CD14-positive monocyte (primary cell): Measurements from ENCODE around the gene TMEM52B. TPM values are rescaled to one million over a fixed set of nuclear protein-coding genes. Genes with fewer than 3 reads are reported as not detected.

Experiments
- DNase-seq, 3 donors: peaks; one replicate each; pipeline ENCODE4 v3.0.0-alpha.2; 2011 to 2022
- H2AFZ ChIP-seq: 2 replicates; pipeline ENCODE4 v1.6.0; 2012; ENCODE audit warnings: mild to moderate bottlenecking, low read depth, low read length, inconsistent platforms; ENCODE audit not compliant: insufficient read depth, poor library complexity, severe bottlenecking
- H3K27ac ChIP-seq, 2 donors: 1 replicate in 1 of 2; 2 replicates in 1 of 2; pipeline ENCODE4 v1.5.1; 2012 to 2013; ENCODE audit warnings: low read length in 2 of 2, control low read depth in 1 of 2, inconsistent platforms in 1 of 2, low read depth in 1 of 2, mild to moderate bottlenecking in 1 of 2
- H3K27me3 ChIP-seq, 2 donors: one replicate each; pipeline versions ENCODE4 v1.6.0 to v1.6.1; 2011 to 2013; ENCODE audit warnings: low read length in 2 of 2; ENCODE audit not compliant: control insufficient read depth in 2 of 2, insufficient read depth in 2 of 2
- H3K36me3 ChIP-seq, 2 donors: replicated peaks in 1 of 2; 1 replicate in 1 of 2; 2 replicates in 1 of 2; pipeline versions ENCODE4 v1.5.1 to v1.6.1; 2012 to 2013; ENCODE audit warnings: low read length in 2 of 2, control low read depth in 1 of 2, inconsistent platforms in 1 of 2, mild to moderate bottlenecking in 1 of 2; ENCODE audit not compliant: insufficient read depth in 2 of 2, control insufficient read depth in 1 of 2
- H3K4me1 ChIP-seq, 2 donors: 1 replicate in 1 of 2; 2 replicates in 1 of 2; pipeline versions ENCODE4 v1.5.1 to v1.6.1; 2012 to 2013; ENCODE audit warnings: low read length in 2 of 2, control low read depth in 1 of 2, inconsistent platforms in 1 of 2, mild to moderate bottlenecking in 1 of 2, moderate library complexity in 1 of 2; ENCODE audit not compliant: insufficient read depth in 2 of 2, control insufficient read depth in 1 of 2
- H3K4me2 ChIP-seq: replicated peaks from 2 replicates; pipeline ENCODE3; 2012; ENCODE audit warnings: low read length, moderate library complexity, mild to moderate bottlenecking; ENCODE audit not compliant: poor library complexity, severe bottlenecking; ENCODE audit errors: extremely low read depth
- H3K4me3 ChIP-seq, 3 experiments: fragments of 200-600 bp in 1 of 3; sonication (generic) in 1 of 3; replicated peaks in 1 of 3; 1 replicate in 2 of 3; 2 replicates in 1 of 3; pipeline ENCODE4 v1.5.1; 2011 to 2013; ENCODE audit warnings: low read length in 3 of 3, mild to moderate bottlenecking in 3 of 3, control low read depth in 2 of 3, low read depth in 2 of 3, inconsistent platforms in 1 of 3, moderate library complexity in 1 of 3
- H3K79me2 ChIP-seq: 2 replicates; pipeline ENCODE4 v1.6.0; 2012; ENCODE audit warnings: mild to moderate bottlenecking, control low read depth, inconsistent platforms, low read length, moderate library complexity; ENCODE audit not compliant: insufficient read depth
- H3K9ac ChIP-seq: 2 replicates; pipeline ENCODE4 v1.6.0; 2017; ENCODE audit warnings: low read length, mild to moderate bottlenecking; ENCODE audit not compliant: insufficient read depth, poor library complexity, severe bottlenecking
- H3K9me3 ChIP-seq, 2 donors: replicated peaks in 1 of 2; 1 replicate in 1 of 2; 2 replicates in 1 of 2; pipeline versions ENCODE4 v1.5.1 to v1.6.1; 2012 to 2013; ENCODE audit warnings: low read length in 2 of 2, control low read depth in 1 of 2; ENCODE audit not compliant: control insufficient read depth in 1 of 2, insufficient read depth in 1 of 2
- H4K20me1 ChIP-seq: 2 replicates; pipeline ENCODE4 v1.6.0; 2012; ENCODE audit warnings: mild to moderate bottlenecking, low read length, control low read depth, moderate library complexity; ENCODE audit not compliant: insufficient read depth
- H3K27ac Mint-ChIP-seq, 7 donors: one replicate each; pipeline ENCODE4 v1.8.0; 2020; ENCODE audit warnings: mild to moderate bottlenecking in 7 of 7, mixed read lengths in 7 of 7, moderate library complexity in 6 of 7, inconsistent platforms in 2 of 7
- H3K27me3 Mint-ChIP-seq, 3 donors: one replicate each; pipeline ENCODE4 v1.8.0; 2021 to 2022; ENCODE audit warnings: low read depth in 3 of 3, mild to moderate bottlenecking in 3 of 3, mixed read lengths in 3 of 3, moderate library complexity in 3 of 3, inconsistent platforms in 1 of 3
- H3K36me3 Mint-ChIP-seq, 2 donors: one replicate each; pipeline ENCODE4 v1.8.0; 2020; ENCODE audit warnings: mixed read lengths in 2 of 2, inconsistent platforms in 1 of 2, mild to moderate bottlenecking in 1 of 2
- H3K4me1 Mint-ChIP-seq: one replicate; pipeline ENCODE4 v1.8.0; 2020; ENCODE audit warnings: mild to moderate bottlenecking, mixed read lengths
- H3K4me3 Mint-ChIP-seq, 2 donors: one replicate each; pipeline ENCODE4 v1.8.0; 2020; ENCODE audit warnings: mild to moderate bottlenecking in 2 of 2, mixed read lengths in 2 of 2, moderate library complexity in 1 of 2
- H3K9me3 Mint-ChIP-seq, 7 donors: one replicate each; pipeline ENCODE4 v1.8.0; 2020 to 2022; ENCODE audit warnings: mixed read lengths in 7 of 7, mild to moderate bottlenecking in 6 of 7, moderate library complexity in 6 of 7, inconsistent platforms in 2 of 7
- WGBS: methylation state at CpG from one replicate; pipeline ENCODE4 v1.1.5; 2013; ENCODE audit warnings: missing lambda C conversion rate; ENCODE audit not compliant: insufficient coverage; 5-methylcytosine and 5-hydroxymethylcytosine counted together
- intact Hi-C, 2 donors: fragments of 100-400 bp; cut with micrococcal nuclease; formaldehyde crosslinking; loops; one replicate each; pipeline versions ENCODE4 v1.15.0 to v1.15.1; 2023
- polyA plus RNA-seq, 3 donors: library from polyadenylated mRNA; depleted of rRNA in 1 of 3; unstranded in 2 of 3; stranded (reverse) in 1 of 3; fragments of 300-500 nt in 2 of 3; fragments of >200 nt in 1 of 3; fragmentation: Illumina TruSeq in 2 of 3; gene quantifications; 1 replicate in 2 of 3; 2 replicates in 1 of 3; pipeline ENCODE4 v1.2.3, GENCODE V29; 2012 to 2021
- TF ChIP-seq, protein P1 (sequence below): fragments of 200-600 bp; IDR thresholded peaks from one replicate; pipeline ENCODE4 v1.8.0; 2022; ENCODE audit warnings: antibody characterized with exemption, mild to moderate bottlenecking

TMEM52B gene
- polyA plus RNA-seq, 3 donors = 0.54 to 2.4 (median 0.58) TPM

DNA sequence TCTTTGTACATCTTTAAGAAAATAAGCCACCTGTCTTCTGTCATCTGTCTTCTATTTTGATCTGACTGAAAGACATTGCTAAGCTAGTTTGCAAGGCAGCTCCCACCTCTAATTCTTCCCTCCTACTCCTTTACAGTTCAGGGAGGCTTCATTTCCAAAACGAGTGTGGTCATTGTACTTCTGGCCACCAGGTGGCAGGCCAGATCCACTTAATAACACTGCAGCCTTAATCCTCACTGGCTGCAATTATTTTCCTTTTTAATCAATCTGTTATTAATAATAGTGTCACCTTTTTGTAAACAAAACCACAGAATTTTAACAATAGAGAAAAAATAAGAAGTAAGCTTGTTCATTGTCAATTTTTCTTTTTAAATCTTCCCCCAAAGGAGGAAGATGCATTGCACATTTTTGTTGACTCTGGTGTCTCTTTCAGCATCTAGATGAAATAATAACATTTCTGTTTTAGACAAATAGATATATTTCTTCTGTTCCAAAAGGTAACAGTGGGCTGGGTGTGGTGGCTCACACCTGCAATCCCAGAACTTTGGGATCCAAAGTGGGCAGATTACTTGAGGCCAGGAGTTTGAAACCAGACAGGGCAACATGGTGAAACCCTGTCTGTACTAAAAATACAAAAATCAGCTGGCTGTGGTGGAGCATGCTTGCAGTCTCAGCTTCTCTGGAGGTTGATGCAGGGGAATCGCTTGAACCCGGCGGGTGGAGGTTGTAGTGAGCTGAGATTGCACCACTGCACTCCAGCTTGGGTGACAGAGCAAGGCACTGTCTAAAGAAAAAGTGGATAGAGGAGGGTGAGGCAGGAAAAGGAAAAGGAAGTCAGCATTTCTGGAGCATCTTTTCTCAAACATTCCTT, 57.2 kb downstream of the TMEM52B start:
- peak; percentile 36 to 62 (median 52) for DNase-seq
- H2AFZ ChIP-seq = no peak overlapping the region
- peaks cover 3% of the 10 kb centered on the region for H3K4me1 Mint-ChIP-seq

DNA sequence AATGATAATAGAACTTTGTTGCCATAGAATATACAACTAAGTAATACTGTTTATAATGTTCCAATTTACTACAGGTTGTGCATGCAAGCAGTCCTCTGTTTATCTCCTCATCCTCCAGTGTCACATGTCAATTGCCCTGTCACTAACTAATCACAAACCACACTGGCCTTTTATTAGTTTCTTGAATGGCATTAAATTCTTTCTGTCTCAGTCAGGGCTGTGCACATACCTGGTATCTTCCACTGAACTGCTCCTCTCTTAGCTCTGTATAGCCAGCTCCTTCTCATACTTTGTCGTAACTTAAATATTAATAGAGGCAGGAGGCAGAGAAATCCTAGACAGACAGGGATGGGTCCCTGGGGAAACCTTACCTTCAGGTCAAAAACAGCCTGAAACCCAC, 57.9 kb downstream of the TMEM52B start:
- H2AFZ ChIP-seq = no peak overlapping the region
- DNase-seq = no peak
- no peaks in the 10 kb centered on the region for H3K36me3 ChIP-seq
- peaks cover 3% of the 10 kb centered on the region for H3K4me1 Mint-ChIP-seq
- H3K4me3 ChIP-seq = no peak overlapping the region
- TF ChIP-seq, protein P1, sequence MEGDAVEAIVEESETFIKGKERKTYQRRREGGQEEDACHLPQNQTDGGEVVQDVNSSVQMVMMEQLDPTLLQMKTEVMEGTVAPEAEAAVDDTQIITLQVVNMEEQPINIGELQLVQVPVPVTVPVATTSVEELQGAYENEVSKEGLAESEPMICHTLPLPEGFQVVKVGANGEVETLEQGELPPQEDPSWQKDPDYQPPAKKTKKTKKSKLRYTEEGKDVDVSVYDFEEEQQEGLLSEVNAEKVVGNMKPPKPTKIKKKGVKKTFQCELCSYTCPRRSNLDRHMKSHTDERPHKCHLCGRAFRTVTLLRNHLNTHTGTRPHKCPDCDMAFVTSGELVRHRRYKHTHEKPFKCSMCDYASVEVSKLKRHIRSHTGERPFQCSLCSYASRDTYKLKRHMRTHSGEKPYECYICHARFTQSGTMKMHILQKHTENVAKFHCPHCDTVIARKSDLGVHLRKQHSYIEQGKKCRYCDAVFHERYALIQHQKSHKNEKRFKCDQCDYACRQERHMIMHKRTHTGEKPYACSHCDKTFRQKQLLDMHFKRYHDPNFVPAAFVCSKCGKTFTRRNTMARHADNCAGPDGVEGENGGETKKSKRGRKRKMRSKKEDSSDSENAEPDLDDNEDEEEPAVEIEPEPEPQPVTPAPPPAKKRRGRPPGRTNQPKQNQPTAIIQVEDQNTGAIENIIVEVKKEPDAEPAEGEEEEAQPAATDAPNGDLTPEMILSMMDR = no peak
- intact Hi-C loops = loop anchor here (5.0 to 10.0 kb wide), 3 partner anchors 326 to 1251 kb away; no protein-coding TSS in a partner anchor
- WGBS = no CpG with 5 or more reads among the region's 1 CpG
- no peak overlapping the region for H3K27ac ChIP-seq
- peaks cover 0 to 7% (median 3%) of the 10 kb centered on the region in 3 donors for H3K27me3 Mint-ChIP-seq
- no peak overlapping the region for H3K4me2 ChIP-seq
- no peak overlapping the region for H3K27ac Mint-ChIP-seq
- H3K27me3 ChIP-seq = no peaks in the 10 kb centered on the region
- no peaks in the 10 kb centered on the region for H4K20me1 ChIP-seq
- no peak overlapping the region for H3K4me3 Mint-ChIP-seq
- H3K9me3 Mint-ChIP-seq = peaks cover 14 to 24% (median 23%) of the 10 kb centered on the region in 7 donors
- peaks cover 0 to 3% of the 10 kb centered on the region in 2 donors for H3K36me3 Mint-ChIP-seq
- H3K9me3 ChIP-seq = peaks cover 15 to 16% of the 10 kb centered on the region in 2 donors
- H3K9ac ChIP-seq = no peak overlapping the region
- H3K4me1 ChIP-seq = no peaks in the 10 kb centered on the region
- H3K79me2 ChIP-seq = no peaks in the 10 kb centered on the region

More for the DNA sequence above, 57.2 kb downstream of the TMEM52B start:
- intact Hi-C loops = loop anchor here (5.0 to 10.0 kb wide), 3 partner anchors 326 to 1251 kb away; no protein-coding TSS in a partner anchor
- peak overlapping the region in 1 of 7 donors; percentile 3 for H3K27ac Mint-ChIP-seq
- H3K4me3 Mint-ChIP-seq = no peak overlapping the region
- H4K20me1 ChIP-seq = no peaks in the 10 kb centered on the region
- no peaks in the 10 kb centered on the region for H3K79me2 ChIP-seq
- H3K36me3 ChIP-seq = no peaks in the 10 kb centered on the region
- H3K4me3 ChIP-seq = no peak overlapping the region
- H3K27me3 Mint-ChIP-seq = peaks cover 0 to 7% (median 3%) of the 10 kb centered on the region in 3 donors
- H3K36me3 Mint-ChIP-seq = peaks cover 0 to 3% of the 10 kb centered on the region in 2 donors
- H3K9ac ChIP-seq = no peak overlapping the region
- H3K4me2 ChIP-seq = no peak overlapping the region
- no peaks in the 10 kb centered on the region for H3K27me3 ChIP-seq
- H3K4me1 ChIP-seq = no peaks in the 10 kb centered on the region
- TF ChIP-seq, protein P1 = peak; percentile 93
- H3K9me3 Mint-ChIP-seq = peaks cover 14 to 27% (median 24%) of the 10 kb centered on the region in 7 donors
- WGBS = 71% methylated on average over 4 of the region's 4 CpGs
- peaks cover 15 to 16% of the 10 kb centered on the region in 2 donors for H3K9me3 ChIP-seq
- no peak overlapping the region for H3K27ac ChIP-seq
